IgD-negative memory B cell (primary cell): ENCODE results near the gene GATAD2B. TPM values are rescaled to one million over a fixed set of nuclear protein-coding genes. Genes with fewer than 3 reads are reported as not detected.

ENCODE experiments used
- H3K27ac Mint-ChIP-seq, 3 donors: one replicate each; pipeline ENCODE4 v1.8.0; 2020 to 2022; ENCODE audit warnings: mild to moderate bottlenecking in 3 of 3, mixed read lengths in 3 of 3, moderate library complexity in 1 of 3
- H3K27me3 Mint-ChIP-seq: one replicate; pipeline ENCODE4 v1.8.0; 2021; ENCODE audit warnings: mixed read lengths
- H3K36me3 Mint-ChIP-seq: one replicate; pipeline ENCODE4 v1.8.0; 2020; ENCODE audit warnings: mild to moderate bottlenecking, mixed read lengths
- H3K4me1 Mint-ChIP-seq, 3 donors: one replicate each; pipeline ENCODE4 v1.8.0; 2020 to 2022; ENCODE audit warnings: mixed read lengths in 3 of 3, mild to moderate bottlenecking in 1 of 3
- H3K4me3 Mint-ChIP-seq, 4 donors: one replicate each; pipeline ENCODE4 v1.8.0; 2020 to 2022; ENCODE audit warnings: mild to moderate bottlenecking in 4 of 4, mixed read lengths in 4 of 4, moderate library complexity in 3 of 4
- H3K9me3 Mint-ChIP-seq, 3 donors: one replicate each; pipeline ENCODE4 v1.8.0; 2020 to 2021; ENCODE audit warnings: mixed read lengths in 3 of 3, mild to moderate bottlenecking in 1 of 3
- polyA plus RNA-seq: library from polyadenylated mRNA; unstranded; fragments of 300-500 nt; fragmentation: Illumina TruSeq; gene quantifications from one replicate; pipeline ENCODE4 v1.2.3, GENCODE V29; 2021

The GATAD2B gene
- polyA plus RNA-seq, 1 donor from 2014 or later: 4.6 TPM

GRCh38 chr1:153831026-153831425 is 91.7 kb downstream of the GATAD2B start:
- H3K9me3 Mint-ChIP-seq: no peaks in the 10 kb centered on the region
- H3K27me3 Mint-ChIP-seq: no peaks in the 10 kb centered on the region
- H3K4me1 Mint-ChIP-seq: peaks cover 5 to 12% (median 11%) of the 10 kb centered on the region in 3 donors
- no peak overlapping the region for H3K27ac Mint-ChIP-seq
- H3K36me3 Mint-ChIP-seq: peaks cover 1% of the 10 kb centered on the region
- H3K4me3 Mint-ChIP-seq: no peak overlapping the region

- Mint-ChIP-seq H3K4me1 (peaks cover 3 to 15% (median 5%) of the 10 kb centered on the region in 3 donors), H3K27ac (peak overlapping the region in 1 of 3 donors; percentile 9), H3K9me3 (no peaks in the 10 kb centered on the region), H3K27me3 (no peaks in the 10 kb centered on the region), H3K4me3 (peak overlapping the region in 1 of 4 donors; percentile 34), H3K36me3 (peaks cover 1% of the 10 kb centered on the region)
These were observed 95.4 kb downstream of the GATAD2B start for GRCh38 chr1:153827168-153827964.

- Mint-ChIP-seq H3K9me3 (no peaks in the 10 kb centered on the region), H3K36me3 (peaks cover 5% of the 10 kb centered on the region), H3K27ac (peak overlapping the region in 1 of 3 donors; percentile 6), H3K4me1 (peaks cover 4 to 11% (median 5%) of the 10 kb centered on the region in 3 donors), H3K27me3 (no peaks in the 10 kb centered on the region), H3K4me3 (no peak overlapping the region)
These were observed 103.9 kb downstream of the GATAD2B start for GRCh38 chr1:153818876-153819275.

- peaks cover 3 to 5% (median 4%) of the 10 kb centered on the region in 3 donors for H3K4me1 Mint-ChIP-seq
- peaks cover 6% of the 10 kb centered on the region for H3K36me3 Mint-ChIP-seq
- no peaks in the 10 kb centered on the region for H3K9me3 Mint-ChIP-seq
- H3K4me3 Mint-ChIP-seq: no peak overlapping the region
- no peaks in the 10 kb centered on the region for H3K27me3 Mint-ChIP-seq
- no peak overlapping the region for H3K27ac Mint-ChIP-seq
These were observed 106.4 kb downstream of the GATAD2B start for GRCh38 chr1:153816283-153816889.

GRCh38 chr1:153805886-153806719 is 116.7 kb downstream of the GATAD2B start:
- Mint-ChIP-seq H3K4me3 (peak overlapping the region in 3 of 4 donors; percentile 4 to 65 (median 34)), H3K4me1 (peaks cover 19 to 25% (median 23%) of the 10 kb centered on the region in 3 donors), H3K36me3 (peaks cover 6% of the 10 kb centered on the region), H3K27ac (peak overlapping the region; percentile 80 to 93 (median 93)), H3K9me3 (no peaks in the 10 kb centered on the region), H3K27me3 (no peaks in the 10 kb centered on the region)

GRCh38 chr1:153805042-153805745 is 117.6 kb downstream of the GATAD2B start:
- Mint-ChIP-seq H3K4me3 (peak overlapping the region in 3 of 4 donors; percentile 4 to 65 (median 34)), H3K9me3 (no peaks in the 10 kb centered on the region), H3K4me1 (peaks cover 19 to 25% (median 23%) of the 10 kb centered on the region in 3 donors), H3K27ac (peak overlapping the region; percentile 80 to 93 (median 93)), H3K36me3 (peaks cover 6% of the 10 kb centered on the region), H3K27me3 (no peaks in the 10 kb centered on the region)

GRCh38 chr1:153804112-153804511 is 118.7 kb downstream of the GATAD2B start:
- Mint-ChIP-seq H3K4me3 (no peak overlapping the region), H3K4me1 (peaks cover 19 to 25% (median 23%) of the 10 kb centered on the region in 3 donors), H3K9me3 (no peaks in the 10 kb centered on the region), H3K27me3 (no peaks in the 10 kb centered on the region), H3K36me3 (peaks cover 6% of the 10 kb centered on the region), H3K27ac (peak overlapping the region; percentile 73 to 84 (median 74))

GRCh38 chr1:153803470-153804056 is 119.2 kb downstream of the GATAD2B start:
- Mint-ChIP-seq H3K27me3 (no peaks in the 10 kb centered on the region), H3K9me3 (no peaks in the 10 kb centered on the region), H3K36me3 (peaks cover 6% of the 10 kb centered on the region), H3K4me3 (peak overlapping the region in 1 of 4 donors; percentile 67), H3K27ac (peak overlapping the region in 1 of 3 donors; percentile 74), H3K4me1 (peaks cover 19 to 25% (median 23%) of the 10 kb centered on the region in 3 donors)

- Mint-ChIP-seq H3K4me1 (peaks cover 24 to 28% (median 24%) of the 10 kb centered on the region in 3 donors), H3K4me3 (no peak overlapping the region), H3K9me3 (no peaks in the 10 kb centered on the region), H3K27ac (peak overlapping the region in 1 of 3 donors; percentile 47), H3K36me3 (peaks cover 5% of the 10 kb centered on the region), H3K27me3 (no peaks in the 10 kb centered on the region)
These were observed 120.7 kb downstream of the GATAD2B start for GRCh38 chr1:153801786-153802697.

- peaks cover 22 to 26% (median 23%) of the 10 kb centered on the region in 3 donors for H3K4me1 Mint-ChIP-seq
- H3K36me3 Mint-ChIP-seq: peaks cover 4% of the 10 kb centered on the region
- no peaks in the 10 kb centered on the region for H3K9me3 Mint-ChIP-seq
- H3K27me3 Mint-ChIP-seq: no peaks in the 10 kb centered on the region
- no peak overlapping the region for H3K4me3 Mint-ChIP-seq
- no peak overlapping the region for H3K27ac Mint-ChIP-seq
These were observed 121.6 kb downstream of the GATAD2B start for GRCh38 chr1:153801028-153801625.

- Mint-ChIP-seq H3K27ac (no peak overlapping the region), H3K4me1 (peaks cover 19 to 23% (median 21%) of the 10 kb centered on the region in 3 donors), H3K4me3 (no peak overlapping the region), H3K36me3 (peaks cover 4% of the 10 kb centered on the region), H3K9me3 (no peaks in the 10 kb centered on the region), H3K27me3 (no peaks in the 10 kb centered on the region)
These were observed 122.3 kb downstream of the GATAD2B start for GRCh38 chr1:153800516-153800915.

- Mint-ChIP-seq H3K36me3 (peaks cover 4% of the 10 kb centered on the region), H3K9me3 (no peaks in the 10 kb centered on the region), H3K4me3 (no peak overlapping the region), H3K27ac (no peak overlapping the region), H3K4me1 (peaks cover 13 to 18% (median 15%) of the 10 kb centered on the region in 3 donors), H3K27me3 (no peaks in the 10 kb centered on the region)
These were observed 123.0 kb downstream of the GATAD2B start for GRCh38 chr1:153799566-153800465.
